Measurements from ENCODE around the gene ZNF438.

DNA sequence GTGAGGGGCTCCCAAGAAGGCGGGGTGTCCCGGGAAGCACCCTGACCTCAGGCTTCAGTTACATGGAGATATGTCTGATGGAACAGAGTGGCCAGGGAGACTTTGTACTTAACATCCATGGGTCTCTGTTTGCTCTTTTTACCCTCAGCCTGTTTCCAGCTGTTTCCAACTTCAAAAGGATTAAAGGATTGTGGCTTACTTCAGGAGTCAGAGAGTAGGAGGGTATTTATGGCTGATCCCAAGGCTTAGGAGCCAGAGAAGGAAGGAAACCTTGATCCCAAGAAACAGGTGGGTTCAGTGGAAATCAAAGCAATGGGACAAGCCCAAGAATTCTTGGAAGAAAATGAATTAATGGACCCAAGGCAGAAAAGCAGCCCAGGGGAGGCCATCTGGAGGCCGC is 37.7 kb upstream of the ZNF438 start:
- TF ChIP-seq, protein P1, sequence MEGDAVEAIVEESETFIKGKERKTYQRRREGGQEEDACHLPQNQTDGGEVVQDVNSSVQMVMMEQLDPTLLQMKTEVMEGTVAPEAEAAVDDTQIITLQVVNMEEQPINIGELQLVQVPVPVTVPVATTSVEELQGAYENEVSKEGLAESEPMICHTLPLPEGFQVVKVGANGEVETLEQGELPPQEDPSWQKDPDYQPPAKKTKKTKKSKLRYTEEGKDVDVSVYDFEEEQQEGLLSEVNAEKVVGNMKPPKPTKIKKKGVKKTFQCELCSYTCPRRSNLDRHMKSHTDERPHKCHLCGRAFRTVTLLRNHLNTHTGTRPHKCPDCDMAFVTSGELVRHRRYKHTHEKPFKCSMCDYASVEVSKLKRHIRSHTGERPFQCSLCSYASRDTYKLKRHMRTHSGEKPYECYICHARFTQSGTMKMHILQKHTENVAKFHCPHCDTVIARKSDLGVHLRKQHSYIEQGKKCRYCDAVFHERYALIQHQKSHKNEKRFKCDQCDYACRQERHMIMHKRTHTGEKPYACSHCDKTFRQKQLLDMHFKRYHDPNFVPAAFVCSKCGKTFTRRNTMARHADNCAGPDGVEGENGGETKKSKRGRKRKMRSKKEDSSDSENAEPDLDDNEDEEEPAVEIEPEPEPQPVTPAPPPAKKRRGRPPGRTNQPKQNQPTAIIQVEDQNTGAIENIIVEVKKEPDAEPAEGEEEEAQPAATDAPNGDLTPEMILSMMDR (IDR thresholded peaks at IDR 0.05): no peak
- no peak for TF ChIP-seq POLR2A (IDR thresholded peaks at IDR 0.05)
- no peak for TF ChIP-seq EP300 (IDR thresholded peaks at IDR 0.05)
